HG02763 (cell line): ENCODE measurements around the gene ITSN1.
"Not testable (repeated sequence)": the region's sequence is repeated elsewhere in the genome, so short reads cannot be mapped to it uniquely, and the experiment has no call there.

ENCODE experiments used
- ATAC-seq: cut with Tn5 transposase; IDR thresholded peaks from one replicate; pipeline ENCODE4 v1.9.1; 2021; ENCODE audit warnings: mild to moderate bottlenecking, moderate library complexity; ENCODE audit not compliant: unreplicated experiment

The ITSN1 gene

GRCh38 chr21:33642027-33642895 lies at the start of gene ITSN1:
TSS of gene ITSN1 (plus strand) at chr21:33642501. CDS start at chr21:33718829, 76,328 bp downstream.
- ATAC-seq, result peak; percentile 80

- no peak for ATAC-seq
Measured at GRCh38 chr21:33598051-33598450, 44.2 kb upstream of the ITSN1 start.

GRCh38 chr21:33608559-33608958 lies 33.7 kb upstream of the ITSN1 start:
- ATAC-seq, result no peak

GRCh38 chr21:33611006-33611744 lies 31.1 kb upstream of the ITSN1 start:
- ATAC-seq, result no peak

- ATAC-seq, result not testable (repeated sequence)
Measured at GRCh38 chr21:33617565-33617964, 24.7 kb upstream of the ITSN1 start.

GRCh38 chr21:33618407-33618806 lies 23.9 kb upstream of the ITSN1 start:
- ATAC-seq, result no peak

- no peak for ATAC-seq
Measured at GRCh38 chr21:33619726-33620125, 22.6 kb upstream of the ITSN1 start.

GRCh38 chr21:33622253-33622652 lies 20.0 kb upstream of the ITSN1 start:
- no peak for ATAC-seq

- not testable (repeated sequence) for ATAC-seq
Measured at GRCh38 chr21:33626151-33626550, 16.1 kb upstream of the ITSN1 start.

GRCh38 chr21:33634254-33634653 lies 8.0 kb upstream of the ITSN1 start:
- no peak for ATAC-seq

- ATAC-seq, result no peak
Measured at GRCh38 chr21:33640697-33641351, 1.5 kb upstream of the ITSN1 start.

GRCh38 chr21:33641352-33642026 lies 812 bp upstream of the ITSN1 start, which contains the start of gene CRYZL1:
TSS of gene CRYZL1 (minus strand) at chr21:33641741. CDS start at chr21:33631551, 10,190 bp downstream.
- ATAC-seq, result peak; percentile 85

- no peak for ATAC-seq
Measured at GRCh38 chr21:33642896-33643657, 776 bp downstream of the ITSN1 start.

- no peak for ATAC-seq
Measured at GRCh38 chr21:33643658-33644311, 1.5 kb downstream of the ITSN1 start.

- no peak for ATAC-seq
Measured at GRCh38 chr21:33644383-33645074, 2.2 kb downstream of the ITSN1 start.

GRCh38 chr21:33645730-33646129 lies 3.4 kb downstream of the ITSN1 start:
- no peak for ATAC-seq

- ATAC-seq, result no peak
Measured at GRCh38 chr21:33647587-33647986, 5.3 kb downstream of the ITSN1 start.

- ATAC-seq, result no peak
Measured at GRCh38 chr21:33648555-33648954, 6.3 kb downstream of the ITSN1 start.

- no peak for ATAC-seq
Measured at GRCh38 chr21:33650230-33650629, 7.9 kb downstream of the ITSN1 start.
